HG03378 (cell line): ENCODE data around the gene GRIK4.

ENCODE experiments used
- ATAC-seq: cut with Tn5 transposase; IDR thresholded peaks from one replicate; pipeline ENCODE4 v1.9.1; 2021; ENCODE audit warnings: mild to moderate bottlenecking, moderate library complexity; ENCODE audit not compliant: unreplicated experiment

The GRIK4 gene

GRCh38 chr11:120546312-120547205 is 35.0 kb downstream of the GRIK4 start:
- ATAC-seq, result no peak

GRCh38 chr11:120547316-120547715 is 35.8 kb downstream of the GRIK4 start:
- no peak for ATAC-seq

- ATAC-seq, result no peak
Observed at GRCh38 chr11:120547811-120548681, 36.5 kb downstream of the GRIK4 start.

- no peak for ATAC-seq
Observed at GRCh38 chr11:120548682-120549209, 37.2 kb downstream of the GRIK4 start.

GRCh38 chr11:120549346-120549745 is 37.8 kb downstream of the GRIK4 start:
- no peak for ATAC-seq

- ATAC-seq, result no peak
Observed at GRCh38 chr11:120550007-120550406, 38.5 kb downstream of the GRIK4 start.

GRCh38 chr11:120551191-120551590 is 39.6 kb downstream of the GRIK4 start:
- no peak for ATAC-seq

- ATAC-seq, result no peak
Observed at GRCh38 chr11:120554766-120555432, 43.4 kb downstream of the GRIK4 start.

GRCh38 chr11:120555433-120555773 is 43.9 kb downstream of the GRIK4 start:
- no peak for ATAC-seq

- ATAC-seq, result no peak
Observed at GRCh38 chr11:120556797-120557196, 45.2 kb downstream of the GRIK4 start.

- ATAC-seq, result no peak
Observed at GRCh38 chr11:120558744-120559431, 47.3 kb downstream of the GRIK4 start.

- no peak for ATAC-seq
Observed at GRCh38 chr11:120561286-120561685, 49.7 kb downstream of the GRIK4 start.

- no peak for ATAC-seq
Observed at GRCh38 chr11:120562806-120563425, 51.4 kb downstream of the GRIK4 start.

GRCh38 chr11:120563703-120564572 is 52.4 kb downstream of the GRIK4 start:
- no peak for ATAC-seq

- no peak for ATAC-seq
Observed at GRCh38 chr11:120564573-120565311, 53.2 kb downstream of the GRIK4 start.

GRCh38 chr11:120565466-120566155 is 54.1 kb downstream of the GRIK4 start:
- no peak for ATAC-seq

- no peak for ATAC-seq
Observed at GRCh38 chr11:120566176-120566575, 54.6 kb downstream of the GRIK4 start.
